Peyer's patch (tissue), 4 donors: ENCODE data around the gene PRKD1.

Source experiments
- POLR2A ChIP-seq, 2 donors: fragments of 450-650 bp; IDR thresholded peaks; one replicate each; pipeline ENCODE4 v1.5.1; 2017; ENCODE audit warnings: antibody characterized with exemption in 2 of 2, mild to moderate bottlenecking in 2 of 2, moderate library complexity in 2 of 2
- TF ChIP-seq, protein P1 (sequence below), 6 experiments: fragments of 450-650 bp in 4 of 6; fragments of 200-600 bp in 2 of 6; sonication (generic) in 1 of 6; IDR thresholded peaks; one replicate each; pipeline ENCODE4 v1.5.1; 2017 to 2019; ENCODE audit warnings: antibody characterized with exemption in 6 of 6, mild to moderate bottlenecking in 3 of 6, moderate library complexity in 1 of 6

DNA sequence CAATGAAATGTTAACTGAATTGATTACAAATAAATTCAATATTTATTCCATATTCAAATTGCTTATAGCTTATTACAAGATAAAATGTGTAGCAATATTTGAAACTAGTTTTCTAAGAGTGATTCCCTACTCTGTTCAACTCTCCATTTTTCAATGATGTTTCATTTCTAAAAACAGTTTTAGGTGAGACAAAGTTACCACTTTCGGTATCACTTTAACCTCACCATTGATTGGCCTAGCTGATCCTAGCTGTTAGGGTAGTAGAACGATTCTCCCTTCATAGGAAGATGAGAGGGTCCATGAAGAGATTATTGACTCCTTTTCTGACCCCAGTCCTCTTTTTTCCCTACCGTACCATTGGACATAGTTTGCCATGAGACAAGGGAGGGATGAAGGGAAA is 373.3 kb downstream of the PRKD1 start:
- TF ChIP-seq, protein P1, sequence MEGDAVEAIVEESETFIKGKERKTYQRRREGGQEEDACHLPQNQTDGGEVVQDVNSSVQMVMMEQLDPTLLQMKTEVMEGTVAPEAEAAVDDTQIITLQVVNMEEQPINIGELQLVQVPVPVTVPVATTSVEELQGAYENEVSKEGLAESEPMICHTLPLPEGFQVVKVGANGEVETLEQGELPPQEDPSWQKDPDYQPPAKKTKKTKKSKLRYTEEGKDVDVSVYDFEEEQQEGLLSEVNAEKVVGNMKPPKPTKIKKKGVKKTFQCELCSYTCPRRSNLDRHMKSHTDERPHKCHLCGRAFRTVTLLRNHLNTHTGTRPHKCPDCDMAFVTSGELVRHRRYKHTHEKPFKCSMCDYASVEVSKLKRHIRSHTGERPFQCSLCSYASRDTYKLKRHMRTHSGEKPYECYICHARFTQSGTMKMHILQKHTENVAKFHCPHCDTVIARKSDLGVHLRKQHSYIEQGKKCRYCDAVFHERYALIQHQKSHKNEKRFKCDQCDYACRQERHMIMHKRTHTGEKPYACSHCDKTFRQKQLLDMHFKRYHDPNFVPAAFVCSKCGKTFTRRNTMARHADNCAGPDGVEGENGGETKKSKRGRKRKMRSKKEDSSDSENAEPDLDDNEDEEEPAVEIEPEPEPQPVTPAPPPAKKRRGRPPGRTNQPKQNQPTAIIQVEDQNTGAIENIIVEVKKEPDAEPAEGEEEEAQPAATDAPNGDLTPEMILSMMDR (IDR thresholded peaks at IDR 0.05) = no peak
- TF ChIP-seq POLR2A (IDR thresholded peaks at IDR 0.05) = no peak
